Mesothelial cell of epicardium (in vitro differentiated cells): ENCODE data around the gene LNP1. TPM values are rescaled to one million over a fixed set of nuclear protein-coding genes. Genes with fewer than 3 reads are reported as not detected.

Source experiments
- DNase-seq, 2 experiments: peaks; one replicate each; pipeline ENCODE4 v3.0.0; 2021; ENCODE audit warnings: low spot score in 2 of 2; ENCODE audit not compliant: unreplicated experiment in 2 of 2
- H3K27ac Mint-ChIP-seq: 2 replicates; pipeline ENCODE4 v1.8.0; 2021; ENCODE audit warnings: mixed read lengths
- H3K27me3 Mint-ChIP-seq: 2 replicates; pipeline ENCODE4 v1.8.0; 2021; ENCODE audit warnings: low read depth, mixed read lengths
- H3K36me3 Mint-ChIP-seq: 2 replicates; pipeline ENCODE4 v1.8.0; 2021; ENCODE audit warnings: mixed read lengths
- H3K4me1 Mint-ChIP-seq: 2 replicates; pipeline ENCODE4 v1.8.0; 2021; ENCODE audit warnings: mixed read lengths
- H3K4me3 Mint-ChIP-seq: 2 replicates; pipeline ENCODE4 v1.8.0; 2021; ENCODE audit warnings: mild to moderate bottlenecking, moderate library complexity, mixed read lengths
- H3K9me3 Mint-ChIP-seq: 2 replicates; pipeline ENCODE4 v1.8.0; 2021; ENCODE audit warnings: mixed read lengths
- total RNA-seq: library from RNA; stranded (reverse); gene quantifications from 3 replicates; pipeline ENCODE4 v1.2.1, GENCODE V29; 2021
- TF ChIP-seq, protein P1 (sequence below): fragments of 200-600 bp; sonication (generic); IDR thresholded peaks from one replicate; pipeline ENCODE4 v1.5.0; 2021; ENCODE audit warnings: antibody characterized with exemption; ENCODE audit not compliant: unreplicated experiment

Gene LNP1
- total RNA-seq, 1 donor from 2014 or later, result 4.3 TPM

- H3K9me3 Mint-ChIP-seq, result peaks cover 25% of the 10 kb centered on the region
- no peaks in the 10 kb centered on the region for H3K27me3 Mint-ChIP-seq
- TF ChIP-seq, protein P1, sequence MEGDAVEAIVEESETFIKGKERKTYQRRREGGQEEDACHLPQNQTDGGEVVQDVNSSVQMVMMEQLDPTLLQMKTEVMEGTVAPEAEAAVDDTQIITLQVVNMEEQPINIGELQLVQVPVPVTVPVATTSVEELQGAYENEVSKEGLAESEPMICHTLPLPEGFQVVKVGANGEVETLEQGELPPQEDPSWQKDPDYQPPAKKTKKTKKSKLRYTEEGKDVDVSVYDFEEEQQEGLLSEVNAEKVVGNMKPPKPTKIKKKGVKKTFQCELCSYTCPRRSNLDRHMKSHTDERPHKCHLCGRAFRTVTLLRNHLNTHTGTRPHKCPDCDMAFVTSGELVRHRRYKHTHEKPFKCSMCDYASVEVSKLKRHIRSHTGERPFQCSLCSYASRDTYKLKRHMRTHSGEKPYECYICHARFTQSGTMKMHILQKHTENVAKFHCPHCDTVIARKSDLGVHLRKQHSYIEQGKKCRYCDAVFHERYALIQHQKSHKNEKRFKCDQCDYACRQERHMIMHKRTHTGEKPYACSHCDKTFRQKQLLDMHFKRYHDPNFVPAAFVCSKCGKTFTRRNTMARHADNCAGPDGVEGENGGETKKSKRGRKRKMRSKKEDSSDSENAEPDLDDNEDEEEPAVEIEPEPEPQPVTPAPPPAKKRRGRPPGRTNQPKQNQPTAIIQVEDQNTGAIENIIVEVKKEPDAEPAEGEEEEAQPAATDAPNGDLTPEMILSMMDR, result no peak
- no peaks in the 10 kb centered on the region for H3K4me1 Mint-ChIP-seq
- H3K36me3 Mint-ChIP-seq, result peaks cover 33% of the 10 kb centered on the region
- DNase-seq, result no peak
- no peak overlapping the region for H3K27ac Mint-ChIP-seq
- H3K4me3 Mint-ChIP-seq, result no peak overlapping the region
Observed at GRCh38 chr3:100413613-100414012, 12.3 kb downstream of the LNP1 start.

- Mint-ChIP-seq H3K27ac (no peak overlapping the region), H3K27me3 (no peaks in the 10 kb centered on the region), H3K4me1 (no peaks in the 10 kb centered on the region), H3K4me3 (no peak overlapping the region), H3K9me3 (peaks cover 11% of the 10 kb centered on the region), H3K36me3 (peaks cover 22% of the 10 kb centered on the region)
- DNase-seq, result no peak
- TF ChIP-seq, protein P1, result no peak
Observed at GRCh38 chr3:100416176-100416575, 14.8 kb downstream of the LNP1 start.

GRCh38 chr3:100416863-100417262 lies 15.5 kb downstream of the LNP1 start:
- TF ChIP-seq, protein P1, result no peak
- Mint-ChIP-seq H3K4me1 (no peaks in the 10 kb centered on the region), H3K27me3 (no peaks in the 10 kb centered on the region), H3K36me3 (peaks cover 16% of the 10 kb centered on the region), H3K27ac (no peak overlapping the region), H3K9me3 (peaks cover 6% of the 10 kb centered on the region), H3K4me3 (no peak overlapping the region)
- DNase-seq, result no peak

- Mint-ChIP-seq H3K27me3 (no peaks in the 10 kb centered on the region), H3K4me3 (no peak overlapping the region), H3K27ac (no peak overlapping the region), H3K4me1 (peaks cover 4% of the 10 kb centered on the region), H3K36me3 (no peaks in the 10 kb centered on the region), H3K9me3 (peaks cover 6% of the 10 kb centered on the region)
- TF ChIP-seq, protein P1, result no peak
- DNase-seq, result no peak
Observed at GRCh38 chr3:100419406-100419805, 18.1 kb downstream of the LNP1 start.

DNA sequence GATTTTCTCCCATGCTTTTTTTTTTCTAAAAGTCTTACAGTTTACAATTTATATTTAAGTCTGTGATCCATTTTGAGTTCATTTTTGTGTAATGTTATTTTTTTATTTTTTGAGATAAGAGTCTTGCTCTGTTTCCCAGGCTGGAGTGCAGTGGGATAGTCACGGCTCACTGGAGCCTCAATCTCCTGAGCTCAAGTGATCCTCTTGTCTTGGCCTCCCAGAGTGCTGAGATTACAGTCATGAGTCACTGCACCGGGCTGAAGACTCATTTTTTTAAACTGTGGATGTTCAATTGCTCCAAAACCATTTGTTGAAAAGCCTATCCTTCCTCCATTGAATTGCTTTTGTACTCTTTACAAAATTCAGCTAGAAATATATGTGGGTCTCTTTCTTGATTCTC lies 19.5 kb downstream of the LNP1 start:
- TF ChIP-seq, protein P1, result no peak
- DNase-seq, result no peak
- H3K27ac Mint-ChIP-seq, result no peak overlapping the region
- no peaks in the 10 kb centered on the region for H3K27me3 Mint-ChIP-seq
- H3K36me3 Mint-ChIP-seq, result no peaks in the 10 kb centered on the region
- H3K4me3 Mint-ChIP-seq, result no peak overlapping the region
- H3K9me3 Mint-ChIP-seq, result peaks cover 6% of the 10 kb centered on the region
- peaks cover 13% of the 10 kb centered on the region for H3K4me1 Mint-ChIP-seq

DNA sequence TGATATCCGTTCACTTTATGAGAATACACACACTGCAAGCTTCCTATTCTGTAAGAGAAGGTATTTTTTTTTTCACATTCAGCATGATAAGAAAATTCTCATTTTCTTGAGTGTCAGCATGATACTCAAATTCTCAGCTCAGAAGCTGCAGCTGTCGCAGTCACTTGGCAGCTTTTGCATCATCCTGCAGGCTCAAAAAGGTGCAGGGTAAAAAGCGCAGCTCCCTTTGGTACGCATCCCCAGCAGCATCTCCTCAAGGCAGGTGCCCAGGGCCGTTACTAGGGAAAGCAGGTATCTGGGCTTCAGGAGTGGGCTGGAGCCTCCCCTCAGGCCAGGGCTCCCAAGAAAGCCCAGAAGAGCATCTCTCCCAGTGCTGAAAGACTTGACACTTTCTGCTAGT lies 22.3 kb downstream of the LNP1 start:
- Mint-ChIP-seq H3K27me3 (no peaks in the 10 kb centered on the region), H3K36me3 (no peaks in the 10 kb centered on the region), H3K4me1 (peaks cover 28% of the 10 kb centered on the region), H3K9me3 (no peaks in the 10 kb centered on the region), H3K27ac (no peak overlapping the region), H3K4me3 (no peak overlapping the region)
- DNase-seq, result no peak
- TF ChIP-seq, protein P1, result no peak
